LNCaP clone FGC (cell line): Measurements from ENCODE around the gene GNA15.

ENCODE experiments used
- DNase-seq: peaks from one replicate; pipeline ENCODE4 v3.0.0-alpha.2; 2011; ENCODE audit warnings: low read depth
- H3K4me3 ChIP-seq: 2 replicates; pipeline ENCODE4 v1.5.1; 2011; ENCODE audit warnings: mild to moderate bottlenecking, low read depth, low read length, control low read depth
- CTCF ChIP-seq: IDR thresholded peaks from 2 replicates; pipeline ENCODE4 v1.5.1; 2012; ENCODE audit warnings: mild to moderate bottlenecking; ENCODE audit not compliant: control insufficient read depth, insufficient read depth; ENCODE audit errors: extremely low read depth

GNA15 gene

GRCh38 chr19:3129112-3129511, 6.7 kb upstream of the GNA15 start:
- no peak overlapping the region for H3K4me3 ChIP-seq
- peak; percentile 59 for TF ChIP-seq CTCF
- DNase-seq = peak; percentile 18

- no peak for TF ChIP-seq CTCF
- DNase-seq = no peak
- no peak overlapping the region for H3K4me3 ChIP-seq
Measured at GRCh38 chr19:3131168-3131567, 4.7 kb upstream of the GNA15 start.

GRCh38 chr19:3132971-3133792, 2.7 kb upstream of the GNA15 start:
- peak; percentile 13 for DNase-seq
- no peak for TF ChIP-seq CTCF
- no peak overlapping the region for H3K4me3 ChIP-seq

GRCh38 chr19:3133793-3134116, 2.1 kb upstream of the GNA15 start:
- TF ChIP-seq CTCF = no peak
- no peak overlapping the region for H3K4me3 ChIP-seq

GRCh38 chr19:3136684-3137055, 837 bp downstream of the GNA15 start:
- H3K4me3 ChIP-seq = no peak overlapping the region
- TF ChIP-seq CTCF = no peak

More at GRCh38 chr19:3133793-3134116, 2.1 kb upstream of the GNA15 start:
- DNase-seq = no peak

GRCh38 chr19:3137119-3137518, 1.3 kb downstream of the GNA15 start:
- no peak for TF ChIP-seq CTCF
- no peak for DNase-seq
- H3K4me3 ChIP-seq = no peak overlapping the region

More at GRCh38 chr19:3136684-3137055, 837 bp downstream of the GNA15 start:
- no peak for DNase-seq

GRCh38 chr19:3138268-3138667, 2.4 kb downstream of the GNA15 start:
- no peak for DNase-seq
- no peak overlapping the region for H3K4me3 ChIP-seq
- no peak for TF ChIP-seq CTCF
